Esophagus muscularis mucosa (tissue), 3 donors: ENCODE results near the gene RPS6KA2.

Experiments
- POLR2A ChIP-seq: fragments of 450-650 bp; IDR thresholded peaks from one replicate; pipeline ENCODE4 v1.6.1; 2017; ENCODE audit warnings: antibody characterized with exemption, moderate library complexity, mild to moderate bottlenecking, low read depth
- POLR2AphosphoS5 ChIP-seq, 2 donors: sonication (generic); formaldehyde crosslinking; IDR thresholded peaks; one replicate each; pipeline ENCODE4 v1.6.1; 2017; ENCODE audit warnings: antibody characterized with exemption in 2 of 2
- TF ChIP-seq, protein P1 (sequence below), 3 experiments: fragments of 200-600 bp in 2 of 3; fragments of 450-650 bp in 1 of 3; sonication (generic) in 2 of 3; IDR thresholded peaks; one replicate each; pipeline ENCODE4 v1.5.1; 2017 to 2019; ENCODE audit warnings: antibody characterized with exemption in 3 of 3, mild to moderate bottlenecking in 2 of 3, moderate library complexity in 1 of 3

DNA sequence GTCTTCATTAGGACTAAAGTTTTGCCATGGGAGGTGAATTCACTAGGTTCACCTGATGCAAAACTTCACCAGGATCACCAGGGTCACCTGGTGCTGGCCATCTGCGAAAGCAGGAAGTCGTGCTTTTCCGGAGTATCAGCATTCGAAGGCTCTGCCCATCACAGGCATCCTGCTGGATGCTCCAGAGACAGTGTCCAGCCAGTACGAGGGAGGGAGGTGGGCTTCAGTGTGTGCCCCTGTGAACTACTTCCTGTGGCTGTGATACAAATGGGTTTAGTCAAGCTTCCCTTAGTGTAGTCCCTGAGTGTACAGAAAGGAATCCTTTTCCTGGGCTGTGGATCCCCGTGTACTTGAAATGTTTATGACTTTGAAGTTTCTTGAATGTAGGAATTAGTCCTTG, 3.4 kb upstream of the RPS6KA2 start:
- TF ChIP-seq, protein P1, sequence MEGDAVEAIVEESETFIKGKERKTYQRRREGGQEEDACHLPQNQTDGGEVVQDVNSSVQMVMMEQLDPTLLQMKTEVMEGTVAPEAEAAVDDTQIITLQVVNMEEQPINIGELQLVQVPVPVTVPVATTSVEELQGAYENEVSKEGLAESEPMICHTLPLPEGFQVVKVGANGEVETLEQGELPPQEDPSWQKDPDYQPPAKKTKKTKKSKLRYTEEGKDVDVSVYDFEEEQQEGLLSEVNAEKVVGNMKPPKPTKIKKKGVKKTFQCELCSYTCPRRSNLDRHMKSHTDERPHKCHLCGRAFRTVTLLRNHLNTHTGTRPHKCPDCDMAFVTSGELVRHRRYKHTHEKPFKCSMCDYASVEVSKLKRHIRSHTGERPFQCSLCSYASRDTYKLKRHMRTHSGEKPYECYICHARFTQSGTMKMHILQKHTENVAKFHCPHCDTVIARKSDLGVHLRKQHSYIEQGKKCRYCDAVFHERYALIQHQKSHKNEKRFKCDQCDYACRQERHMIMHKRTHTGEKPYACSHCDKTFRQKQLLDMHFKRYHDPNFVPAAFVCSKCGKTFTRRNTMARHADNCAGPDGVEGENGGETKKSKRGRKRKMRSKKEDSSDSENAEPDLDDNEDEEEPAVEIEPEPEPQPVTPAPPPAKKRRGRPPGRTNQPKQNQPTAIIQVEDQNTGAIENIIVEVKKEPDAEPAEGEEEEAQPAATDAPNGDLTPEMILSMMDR (IDR thresholded peaks at IDR 0.05): no peak
- no peak for TF ChIP-seq POLR2A
- no peak for TF ChIP-seq POLR2AphosphoS5 (IDR thresholded peaks at IDR 0.05)
